GM12878 (cell line): ENCODE results near the gene CAMKK1. TPM values are rescaled to one million over a fixed set of nuclear protein-coding genes. Genes with fewer than 3 reads are reported as not detected.

ENCODE experiments used
- ATAC-seq: fragments of 200-7000 bp; cut with Tn5 transposase; 3 replicates; pipeline ENCODE4 v1.9.1; 2020; ENCODE audit warnings: mild to moderate bottlenecking, moderate library complexity
- BruUV-seq: library from RNA; stranded (reverse); fragments of 400-500 nt; replicated peaks from 2 replicates; lab custom pipeline; 2021; lab: Mats Ljungman, UMichigan
- CTCF ChIA-PET: fragments of 300-600 bp; sonication (Branson Sonifier 250); formaldehyde crosslinking; extraction: SDS; loops from one replicate; lab custom pipeline; 2021; ENCODE audit warnings: inconsistent platforms; lab: Yijun Ruan, JAX
- POLR2A ChIA-PET: fragments of 350-600 bp; formaldehyde crosslinking; extraction: SDS; loops from one replicate; lab custom pipeline; 2021; ENCODE audit warnings: inconsistent platforms; lab: Charles Lee
- RAD21 ChIA-PET: fragments of 300-600 bp; sonication (Branson Sonifier 250); formaldehyde crosslinking; loops from one replicate; lab custom pipeline; 2023; ENCODE audit warnings: antibody characterized with exemption; ENCODE audit not compliant: unreplicated experiment; lab: Charles Lee
- SMC1A ChIA-PET: fragments of 300-600 bp; sonication (Branson Sonifier 250); formaldehyde crosslinking; loops from one replicate; lab custom pipeline; 2023; ENCODE audit not compliant: unreplicated experiment, uncharacterized antibody; lab: Charles Lee
- DNase-seq: peaks from one replicate; pipeline ENCODE4 v3.0.0-alpha.2; 2011; ENCODE audit warnings: low read depth, low spot score
- FAIRE-seq: peaks from 3 replicates; lab custom pipeline; 2011; peaks lifted over from hg19 to GRCh38; lab: Jason Lieb, UNC
- H2AFZ ChIP-seq: 2 replicates; pipeline ENCODE4 v1.6.0; 2011; ENCODE audit warnings: low read depth, low read length, control low read depth; ENCODE audit not compliant: control insufficient read depth
- H3K27ac ChIP-seq: 2 replicates; pipeline ENCODE4 v1.5.1; 2011; ENCODE audit warnings: control low read depth; ENCODE audit not compliant: control insufficient read depth, insufficient read depth
- H3K27me3 ChIP-seq, 2 experiments: replicated peaks in 1 of 2; 2 replicates each; pipeline versions ENCODE4 v1.6.0 to v1.6.1; 2011; ENCODE audit warnings: low read length in 1 of 2; ENCODE audit not compliant: control insufficient read depth in 2 of 2, insufficient read depth in 2 of 2
- H3K36me3 ChIP-seq, 2 experiments: 2 replicates each; pipeline ENCODE4 v1.5.1; 2011; ENCODE audit warnings: low read length in 1 of 2; ENCODE audit not compliant: control insufficient read depth in 2 of 2, insufficient read depth in 2 of 2
- H3K4me1 ChIP-seq: 2 replicates; pipeline ENCODE4 v1.6.1; 2011; ENCODE audit warnings: mild to moderate bottlenecking, low read length, moderate library complexity, mixed read lengths; ENCODE audit not compliant: control insufficient read depth, insufficient read depth
- H3K4me2 ChIP-seq: 2 replicates; pipeline ENCODE4 v1.6.0; 2011; ENCODE audit warnings: control low read depth; ENCODE audit not compliant: control insufficient read depth, insufficient read depth
- H3K4me3 ChIP-seq: fragments of 200-600 bp; sonication (generic); 2 replicates; pipeline ENCODE4 v1.5.1; 2016
- H3K79me2 ChIP-seq: 2 replicates; pipeline ENCODE4 v1.6.0; 2011; ENCODE audit warnings: low read length; ENCODE audit not compliant: control insufficient read depth, insufficient read depth
- H3K9ac ChIP-seq: 2 replicates; pipeline ENCODE4 v1.8.0; 2011; ENCODE audit warnings: low read length, control low read depth, mixed read lengths; ENCODE audit not compliant: control insufficient read depth, insufficient read depth
- H3K9me3 ChIP-seq: replicated peaks from 3 replicates; pipeline ENCODE4 v1.5.1; 2011; ENCODE audit warnings: mild to moderate bottlenecking, low read length; ENCODE audit not compliant: control insufficient read depth, insufficient read depth
- H4K20me1 ChIP-seq: 2 replicates; pipeline ENCODE4 v1.6.0; 2011; ENCODE audit not compliant: control insufficient read depth, insufficient read depth
- CBX3 ChIP-seq: fragments of 200-600 bp; sonication (generic); IDR thresholded peaks from 2 replicates; pipeline ENCODE4 v1.6.1; 2016; ENCODE audit warnings: low read depth, borderline replicate concordance
- CEBPB ChIP-seq, 2 experiments: fragments of 150-350 bp in 1 of 2; IDR thresholded peaks; 2 replicates each; pipeline ENCODE4 v1.6.1; 2012 to 2014; ENCODE audit warnings: low read depth in 2 of 2, low read length in 2 of 2, borderline replicate concordance in 1 of 2, inconsistent platforms in 1 of 2
- CEBPZ ChIP-seq: fragments of 150-350 bp; IDR thresholded peaks from 2 replicates; pipeline ENCODE4 v1.6.1; 2016; ENCODE audit warnings: low read depth, low read length
- IKZF1 ChIP-seq: fragments of 450-650 bp; conservative IDR thresholded peaks from 2 replicates; pipeline ENCODE4 v1.6.1; 2017; ENCODE audit warnings: antibody characterized with exemption, mild to moderate bottlenecking
- NRF1 ChIP-seq: conservative IDR thresholded peaks from 2 replicates; pipeline ENCODE4 v1.6.1; 2011; ENCODE audit warnings: mild to moderate bottlenecking, low read depth, low read length, improper control_type of control experiment
- RUNX3 ChIP-seq: IDR thresholded peaks from 2 replicates; pipeline ENCODE4 v1.6.1; 2012; ENCODE audit warnings: low read length, inconsistent platforms
- SMARCA5 ChIP-seq: fragments of 450-650 bp; IDR thresholded peaks from 2 replicates; pipeline ENCODE4 v1.6.1; 2017; ENCODE audit warnings: mild to moderate bottlenecking
- SREBF1 ChIP-seq: IDR thresholded peaks from 2 replicates; pipeline ENCODE4 v1.6.1; 2012; ENCODE audit warnings: mild to moderate bottlenecking, low read length
- SUZ12 ChIP-seq: fragments of 200-600 bp; sonication (generic); IDR thresholded peaks from one replicate; pipeline ENCODE4 v1.6.1; 2018; ENCODE audit warnings: antibody characterized with exemption, mild to moderate bottlenecking; ENCODE audit not compliant: unreplicated experiment
- TCF7 ChIP-seq: IDR thresholded peaks from 2 replicates; pipeline ENCODE4 v1.6.1; 2014; ENCODE audit warnings: antibody characterized with exemption, borderline replicate concordance
- ZBTB4 ChIP-seq: fragments of 450-650 bp; formaldehyde crosslinking; IDR thresholded peaks from 2 replicates; pipeline ENCODE4 v1.4.0; 2022; ENCODE audit warnings: mild to moderate bottlenecking, moderate library complexity
- ZNF592 ChIP-seq: fragments of 450-650 bp; IDR thresholded peaks from 2 replicates; pipeline ENCODE4 v1.6.1; 2017; ENCODE audit warnings: mild to moderate bottlenecking, moderate library complexity
- WGBS: methylation state at CpG from one replicate; pipeline ENCODE4 v1.1.6; 2016; ENCODE audit warnings: low lambda C conversion rate; ENCODE audit not compliant: insufficient replicate concordance, insufficient coverage; ENCODE audit errors: missing lambda C conversion rate; 5-methylcytosine and 5-hydroxymethylcytosine counted together
- in situ Hi-C: fragments of 300-500 bp; cut with MboI; formaldehyde crosslinking; loops from 9 replicates; pipeline ENCODE4 v1.14.3; 2018; ENCODE audit warnings: mixed read lengths
- intact Hi-C: fragments of 100-400 bp; cut with micrococcal nuclease; formaldehyde crosslinking; loops from one replicate; pipeline ENCODE4 v1.14.2; 2022; ENCODE audit not compliant: unreplicated experiment
- polyA plus RNA-seq, 11 experiments: library from polyadenylated mRNA; depleted of rRNA in 4 of 11; unstranded in 6 of 11; stranded (reverse) in 5 of 11; fragments of >200 nt; fragmentation: Nextera tagmentation in 4 of 11; fragmentation: Illumina TruSeq in 1 of 11; extraction: Ambion mirVana in 4 of 11; extraction: Trizol in 1 of 11; gene quantifications; 1 replicate in 1 of 11; 2 replicates in 10 of 11; pipeline versions ENCODE4 v1.2.1 to v1.2.3, GENCODE V29; 2011 to 2016; ENCODE audit warnings: inconsistent platforms in 2 of 11, missing spikeins in 2 of 11, low read depth in 1 of 11
- total RNA-seq, 4 experiments: library from RNA; depleted of rRNA in 3 of 4; stranded (reverse); fragments of >200 nt in 3 of 4; fragmentation: Illumina TruSeq in 1 of 4; extraction: Trizol in 1 of 4; gene quantifications; 2 replicates each; pipeline versions ENCODE4 v1.2.1 to v1.2.3, GENCODE V29; 2013 to 2021

CAMKK1 gene
- total and polyA plus RNA-seq, 10 of the 15 experiments (the other 5 are each of a cell fraction or from before 2014, with no cell fraction given): 0.06 to 0.84 (median 0.37) TPM

GRCh38 chr17:3865176-3865575 is 27.7 kb downstream of the CAMKK1 start:
- H3K79me2 ChIP-seq: no peaks in the 10 kb centered on the region
- no peak overlapping the region for H3K4me2 ChIP-seq
- ChIA-PET SMC1A (interaction anchor here (0.8 to 2.6 kb wide), 4 partner anchors 50 to 209 kb away, joined by 3 to 15 read pairs (median 4); partner anchors contain the start of gene P2RX1), RAD21 (interaction anchor here (1.0 to 2.9 kb wide), 3 partner anchors 40 to 137 kb away, joined by 3 to 14 read pairs (median 5); no protein-coding TSS in a partner anchor), POLR2A (no interaction called here), CTCF (interaction anchor here (0.8 to 4.7 kb wide), 6 partner anchors 19 to 209 kb away, joined by 3 to 29 read pairs (median 6); partner anchors contain the start of gene NCBP3)
- H2AFZ ChIP-seq: no peak overlapping the region
- H3K36me3 ChIP-seq: no peaks in the 10 kb centered on the region
- 56% methylated on average over 8 of the region's 8 CpGs for WGBS
- BruUV-seq: no TSS peak
- H3K27ac ChIP-seq: no peak overlapping the region
- in situ Hi-C loops: loop anchor here (5.0 kb wide), 1 partner anchor 142 kb away; no protein-coding TSS in a partner anchor
- no peaks in the 10 kb centered on the region for H3K4me1 ChIP-seq
- no peak overlapping the region for H3K9ac ChIP-seq
- FAIRE-seq (no peak), DNase-seq (no peak), ATAC-seq (no peak)
- H3K9me3 ChIP-seq: no peaks in the 10 kb centered on the region
- H3K27me3 ChIP-seq: no peaks in the 10 kb centered on the region
- H4K20me1 ChIP-seq: no peaks in the 10 kb centered on the region
- TF ChIP-seq CEBPZ: no peak
- no peak for TF ChIP-seq TCF7
- TF ChIP-seq SMARCA5: no peak
- TF ChIP-seq IKZF1: no peak
- TF ChIP-seq CEBPB (IDR thresholded peaks at IDR 0.05; ENCODE audit: borderline replicate concordance in 1 of 2, low read depth in 2 of 2, low read length in 2 of 2): no peak
- TF ChIP-seq ZNF592: no peak
- TF ChIP-seq SUZ12: no peak
- no peak for TF ChIP-seq SREBF1
- no peak for TF ChIP-seq NRF1
- TF ChIP-seq CBX3: no peak
- TF ChIP-seq RUNX3: no peak
- TF ChIP-seq ZBTB4 (CRISPR knock-in tag): no peak
- intact Hi-C loops: no loop called here
- no peak overlapping the region for H3K4me3 ChIP-seq
